Endothelial cell of umbilical vein (primary cell): ENCODE results near the gene RNF121. TPM values are rescaled to one million over a fixed set of nuclear protein-coding genes. Genes with fewer than 3 reads are reported as not detected.

Source experiments
- BruUV-seq: library from RNA; stranded (reverse); fragments of 400-500 nt; replicated peaks from 2 replicates; lab custom pipeline; 2021; lab: Mats Ljungman, UMichigan
- CTCF ChIA-PET: fragments of 300-600, 350-600 bp; sonication (Branson Sonifier 250); formaldehyde crosslinking; loops from one replicate; lab custom pipeline; 2021; ENCODE audit warnings: antibody characterized with exemption, inconsistent platforms; lab: Charles Lee
- POLR2A ChIA-PET: fragments of 300-600, 350-600 bp; sonication (Branson Sonifier 250); formaldehyde crosslinking; loops from one replicate; lab custom pipeline; 2021; ENCODE audit warnings: antibody characterized with exemption, inconsistent platforms; lab: Charles Lee
- DNase-seq: peaks from one replicate; pipeline ENCODE4 v3.0.0-alpha.2; 2011; ENCODE audit warnings: low read depth, low spot score
- FAIRE-seq: peaks from 2 replicates; lab custom pipeline; 2011; peaks lifted over from hg19 to GRCh38; lab: Jason Lieb, UNC
- H2AFZ ChIP-seq: 2 replicates; pipeline ENCODE4 v1.6.0; 2012; ENCODE audit warnings: low read depth, low read length, control low read depth, inconsistent platforms
- H3K27ac ChIP-seq: 2 replicates; pipeline ENCODE4 v1.5.1; 2011; ENCODE audit warnings: low read depth, mild to moderate bottlenecking, control low read depth, low read length, moderate library complexity; ENCODE audit not compliant: insufficient read depth
- H3K27me3 ChIP-seq, 2 experiments: 2 replicates each; pipeline versions ENCODE4 v1.6.0 to v1.6.1; 2011; ENCODE audit warnings: low read length in 2 of 2, mixed read lengths in 1 of 2; ENCODE audit not compliant: control insufficient read depth in 2 of 2, insufficient read depth in 2 of 2
- H3K36me3 ChIP-seq, 2 experiments: 2 replicates in 1 of 2; 3 replicates in 1 of 2; pipeline ENCODE4 v1.5.1; 2011; ENCODE audit warnings: low read length in 2 of 2, mild to moderate bottlenecking in 1 of 2, moderate library complexity in 1 of 2; ENCODE audit not compliant: control insufficient read depth in 2 of 2, insufficient read depth in 2 of 2; ENCODE audit errors: extremely low read depth in 1 of 2
- H3K4me1 ChIP-seq: 3 replicates; pipeline ENCODE4 v1.5.1; 2011; ENCODE audit warnings: mild to moderate bottlenecking, low read length; ENCODE audit not compliant: control insufficient read depth, insufficient read depth; ENCODE audit errors: extremely low read depth
- H3K4me2 ChIP-seq: 2 replicates; pipeline ENCODE4 v1.6.1; 2011; ENCODE audit warnings: low read length, control low read depth, mixed read lengths; ENCODE audit not compliant: insufficient read depth
- H3K4me3 ChIP-seq, 3 experiments: fragments of 200-600 bp in 1 of 3; sonication (generic), shearing (Covaris generic) in 1 of 3; replicated peaks in 1 of 3; 2 replicates each; pipeline ENCODE4 v1.5.1; 2011 to 2016; ENCODE audit warnings: control low read depth in 3 of 3, low read length in 3 of 3, mild to moderate bottlenecking in 2 of 3, inconsistent platforms in 1 of 3, low read depth in 1 of 3, moderate library complexity in 1 of 3; ENCODE audit not compliant: insufficient read depth in 1 of 3
- H3K79me2 ChIP-seq: 2 replicates; pipeline ENCODE4 v1.6.0; 2012; ENCODE audit warnings: low read length, inconsistent platforms; ENCODE audit not compliant: control insufficient read depth, insufficient read depth
- H3K9ac ChIP-seq: replicated peaks from 2 replicates; pipeline ENCODE3; 2011; ENCODE audit warnings: low read length, control low read depth; ENCODE audit not compliant: insufficient read depth; ENCODE audit errors: extremely low read depth
- H3K9me1 ChIP-seq: replicated peaks from 3 replicates; pipeline ENCODE4 v1.6.0; 2011; ENCODE audit warnings: mild to moderate bottlenecking, low read length; ENCODE audit not compliant: control insufficient read depth, insufficient read depth; ENCODE audit errors: extremely low read depth
- H3K9me3 ChIP-seq: replicated peaks from 2 replicates; pipeline ENCODE4 v1.5.1; 2012; ENCODE audit warnings: low read length, inconsistent platforms; ENCODE audit not compliant: control insufficient read depth, insufficient read depth
- H4K20me1 ChIP-seq: replicated peaks from 2 replicates; pipeline ENCODE3; 2011; ENCODE audit warnings: mild to moderate bottlenecking, low read length; ENCODE audit not compliant: control insufficient read depth, insufficient read depth; ENCODE audit errors: extremely low read depth
- CTCF ChIP-seq, 2 donors: IDR thresholded peaks; 1 replicate in 1 of 2; 2 replicates in 1 of 2; pipeline ENCODE4 v1.5.1; 2011; ENCODE audit warnings: low read length in 2 of 2, mild to moderate bottlenecking in 2 of 2, moderate library complexity in 2 of 2, control low read depth in 1 of 2, inconsistent platforms in 1 of 2, low read depth in 1 of 2; ENCODE audit not compliant: insufficient read depth in 1 of 2; ENCODE audit errors: extremely low read depth in 1 of 2
- FOS ChIP-seq: IDR thresholded peaks from 2 replicates; pipeline ENCODE4 v1.6.1; 2011; ENCODE audit warnings: mild to moderate bottlenecking, low read length, moderate library complexity, borderline replicate concordance; ENCODE audit not compliant: insufficient read depth
- GATA2 ChIP-seq: IDR thresholded peaks from 2 replicates; pipeline ENCODE4 v1.7.0; 2011; ENCODE audit warnings: low read depth, mild to moderate bottlenecking, moderate library complexity, mixed read lengths, low read length; ENCODE audit not compliant: insufficient read length, insufficient read depth
- MYC ChIP-seq: IDR thresholded peaks from one replicate; pipeline ENCODE4 v1.6.1; 2011; ENCODE audit warnings: mild to moderate bottlenecking, low read depth, low read length
- POLR2A ChIP-seq: IDR thresholded peaks from 2 replicates; pipeline ENCODE4 v1.6.1; 2012; ENCODE audit warnings: low read depth, mild to moderate bottlenecking, control low read depth, low read length
- POLR2AphosphoS5 ChIP-seq: IDR thresholded peaks from 2 replicates; pipeline ENCODE4 v1.6.1; 2012; ENCODE audit warnings: low read depth, mild to moderate bottlenecking, control low read depth, low read length, moderate library complexity; ENCODE audit not compliant: insufficient read depth
- dilution Hi-C: fragments of 300-500 bp; cut with MboI; formaldehyde crosslinking; loops from one replicate; pipeline ENCODE4 v1.15.0; 2019; ENCODE audit warnings: low sequenced_read_pairs; ENCODE audit not compliant: extremely low pct_ligation_motif_present
- intact Hi-C: fragments of 100-400 bp; cut with micrococcal nuclease; formaldehyde crosslinking; loops from one replicate; pipeline ENCODE4 v1.10.0; 2022
- polyA plus RNA-seq, 4 experiments: library from polyadenylated mRNA; depleted of rRNA in 3 of 4; stranded (reverse) in 3 of 4; unstranded in 1 of 4; fragments of >200 nt; gene quantifications; 2 replicates each; pipeline versions ENCODE4 v1.2.1 to v1.2.3, GENCODE V29; 2011 to 2012; ENCODE audit warnings: missing spikeins in 1 of 4
- total RNA-seq: library from RNA; stranded (reverse); gene quantifications from 2 replicates; pipeline ENCODE4 v1.2.3, GENCODE V29; 2021
- TF ChIP-seq, protein P1 (sequence below): IDR thresholded peaks from 2 replicates; pipeline ENCODE4 v1.6.1; 2011; ENCODE audit not compliant: insufficient read depth, insufficient read length

Gene RNF121
- total and polyA plus RNA-seq, 2 donors (not counting 3 experiments of a cell fraction or from before 2014, with no cell fraction given), result 61.4 to 99.9 TPM

DNA sequence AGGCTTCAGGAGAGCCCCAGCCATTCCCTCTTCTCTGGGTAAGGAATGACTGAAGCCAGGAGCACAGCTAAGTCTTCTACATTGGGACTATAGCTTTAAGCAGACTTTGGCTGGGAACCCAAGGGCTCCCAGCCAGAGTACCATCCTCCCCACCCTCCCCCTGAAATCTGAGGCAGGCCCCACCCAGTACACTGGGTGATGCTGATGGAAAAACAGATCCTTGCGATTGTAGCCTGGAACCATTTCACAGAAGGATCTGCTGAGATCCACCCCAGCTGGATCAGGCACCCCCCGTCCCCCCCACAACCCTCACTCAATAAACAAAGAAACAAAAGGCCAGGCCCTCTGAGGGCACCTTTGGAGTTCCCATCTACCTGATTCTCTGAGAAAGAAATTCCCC lies 109.6 kb downstream of the RNF121 start:
- intact Hi-C loops (no loop called here), dilution Hi-C loops (no loop called here)
- no TSS peak for BruUV-seq
- Histone ChIP-seq H4K20me1 (peaks cover 4% of the 10 kb centered on the region), H3K4me3 (peak overlapping the region in 2 of 3 experiments; percentile 58 to 66), H3K9ac (no peak overlapping the region), H3K4me2 (peak overlapping the region; percentile 71), H2AFZ (no peak overlapping the region), H3K27me3 (no peaks in the 10 kb centered on the region), H3K27ac (no peak overlapping the region), H3K9me1 (no peaks in the 10 kb centered on the region), H3K36me3 (peaks cover 2 to 5% of the 10 kb centered on the region in 2 experiments), H3K79me2 (peaks cover 65% of the 10 kb centered on the region), H3K9me3 (no peaks in the 10 kb centered on the region), H3K4me1 (peaks cover 38% of the 10 kb centered on the region)
- DNase-seq (no peak), FAIRE-seq (peak; percentile 62)
- ChIA-PET CTCF (interaction anchor here (1.0 to 5.2 kb wide), 6 partner anchors 11 to 106 kb away, joined by 3 to 89 read pairs (median 5); no protein-coding TSS in a partner anchor), POLR2A (interaction anchor here (1.3 to 2.6 kb wide), 2 partner anchors 12 to 32 kb away, joined by 3 to 7 read pairs; no protein-coding TSS in a partner anchor)
- no peak for TF ChIP-seq CTCF (IDR thresholded peaks at IDR 0.05; ENCODE audit: extremely low read depth in 1 of 2, insufficient read depth in 1 of 2, low read depth in 1 of 2, low read length in 2 of 2)
- no peak for TF ChIP-seq MYC
- TF ChIP-seq GATA2, result no peak
- TF ChIP-seq, protein P1, sequence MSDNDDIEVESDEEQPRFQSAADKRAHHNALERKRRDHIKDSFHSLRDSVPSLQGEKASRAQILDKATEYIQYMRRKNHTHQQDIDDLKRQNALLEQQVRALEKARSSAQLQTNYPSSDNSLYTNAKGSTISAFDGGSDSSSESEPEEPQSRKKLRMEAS, result no peak
- TF ChIP-seq POLR2AphosphoS5, result no peak
- no peak for TF ChIP-seq FOS
- no peak for TF ChIP-seq POLR2A
